Midbrain (tissue), 1 donor: ENCODE results near the gene LRCH3.

Experiments used
- DNase-seq: peaks from one replicate; lab custom pipeline; 2025; lab: John Stamatoyannopoulos, UW

Gene LRCH3

GRCh38 chr3:197791113-197791891 lies at the start of gene LRCH3:
Gene LRCH3 (plus strand): TSS chr3:197791254. CDS start chr3:197791279, 25 bp downstream.
- peak; percentile 80 for DNase-seq

- no peak for DNase-seq
Measured at GRCh38 chr3:197742787-197743186, 48.3 kb upstream of the LRCH3 start.

- DNase-seq = no peak
Measured at GRCh38 chr3:197746209-197746608, 44.8 kb upstream of the LRCH3 start.

- no peak for DNase-seq
Measured at GRCh38 chr3:197746801-197747237, 44.2 kb upstream of the LRCH3 start.

- DNase-seq = no peak
Measured at GRCh38 chr3:197748597-197749314, 42.3 kb upstream of the LRCH3 start.

GRCh38 chr3:197749315-197749600 lies 41.8 kb upstream of the LRCH3 start:
- no peak for DNase-seq

- DNase-seq = peak; percentile 94
Measured at GRCh38 chr3:197749601-197750395, 41.3 kb upstream of the LRCH3 start, which contains the start of gene FYTTD1. Gene FYTTD1 (plus strand): TSS chr3:197749883. CDS start chr3:197749972, 89 bp downstream.

- DNase-seq = peak; percentile 62
Measured at GRCh38 chr3:197750396-197750831, 40.6 kb upstream of the LRCH3 start.

- DNase-seq = peak; percentile 22
Measured at GRCh38 chr3:197750858-197751737, 40.0 kb upstream of the LRCH3 start.

GRCh38 chr3:197752107-197752506 lies 38.9 kb upstream of the LRCH3 start:
- DNase-seq = no peak

GRCh38 chr3:197753263-197753662 lies 37.8 kb upstream of the LRCH3 start:
- DNase-seq = no peak

- no peak for DNase-seq
Measured at GRCh38 chr3:197756704-197757103, 34.4 kb upstream of the LRCH3 start.

GRCh38 chr3:197758512-197758911 lies 32.5 kb upstream of the LRCH3 start:
- no peak for DNase-seq

GRCh38 chr3:197761784-197762183 lies 29.3 kb upstream of the LRCH3 start:
- no peak for DNase-seq

- DNase-seq = no peak
Measured at GRCh38 chr3:197775317-197775716, 15.7 kb upstream of the LRCH3 start.

GRCh38 chr3:197782230-197782629 lies 8.8 kb upstream of the LRCH3 start:
- no peak for DNase-seq

GRCh38 chr3:197784019-197784585 lies 7.0 kb upstream of the LRCH3 start:
- DNase-seq = no peak

- no peak for DNase-seq
Measured at GRCh38 chr3:197787412-197787811, 3.6 kb upstream of the LRCH3 start.

- DNase-seq = no peak
Measured at GRCh38 chr3:197789309-197789708, 1.7 kb upstream of the LRCH3 start.

- no peak for DNase-seq
Measured at GRCh38 chr3:197790033-197790432, 1.0 kb upstream of the LRCH3 start.
